HG02623 (cell line): Measurements from ENCODE around the gene BEND2.
"Not testable (repeated sequence)": the region's sequence is repeated elsewhere in the genome, so short reads cannot be mapped to it uniquely, and the experiment has no call there.

Experiments used
- ATAC-seq: cut with Tn5 transposase; IDR thresholded peaks from one replicate; pipeline ENCODE4 v1.9.1; 2021; ENCODE audit warnings: moderate library complexity; ENCODE audit not compliant: unreplicated experiment

Gene BEND2

DNA sequence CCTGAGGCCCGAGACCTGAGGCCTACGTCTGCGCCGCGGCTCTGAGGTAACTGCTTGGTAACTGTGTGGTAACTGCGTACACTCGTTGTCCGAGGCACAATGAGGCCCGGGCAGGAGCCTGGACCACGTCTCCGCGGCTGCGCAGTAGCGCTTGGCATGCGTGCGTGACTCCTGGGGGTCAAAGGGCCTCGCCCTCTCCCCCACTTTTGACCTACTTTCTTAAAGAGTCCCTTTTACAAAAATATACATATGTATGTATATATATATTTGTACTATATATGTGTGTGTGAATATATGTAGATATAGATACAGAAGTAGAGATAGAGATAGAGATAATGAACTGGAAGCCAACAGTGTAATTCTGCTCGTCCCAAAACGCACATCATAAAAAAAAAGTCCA lies at the start of gene BEND2:
BEND2 (minus strand) TSS at position 101 of the 400 bp plus-strand sequence. CDS start 136 bp downstream, outside the sequence.
- no peak for ATAC-seq

DNA sequence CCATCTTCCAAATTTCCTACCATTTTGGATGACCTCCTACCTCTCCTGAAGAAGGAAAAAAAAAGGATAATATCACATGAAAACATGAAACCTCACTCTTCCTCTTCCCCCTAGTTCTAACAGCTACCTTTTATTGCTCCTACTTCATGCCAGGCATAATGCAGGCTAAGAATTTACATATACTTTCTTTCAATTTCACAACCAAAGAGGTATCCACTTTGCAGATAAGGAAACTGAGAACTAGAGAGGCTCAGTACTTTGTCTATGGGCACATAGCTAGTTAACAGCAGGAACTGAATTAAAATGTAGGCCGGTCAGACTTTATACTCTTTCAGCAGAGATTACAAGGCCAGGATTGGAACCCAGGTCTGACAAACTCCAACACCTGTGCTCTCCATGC lies 34.4 kb upstream of the BEND2 start:
- ATAC-seq, result no peak

- ATAC-seq, result no peak
These were observed 32.1 kb upstream of the BEND2 start for GRCh38 chrX:18252644-18253359.

DNA sequence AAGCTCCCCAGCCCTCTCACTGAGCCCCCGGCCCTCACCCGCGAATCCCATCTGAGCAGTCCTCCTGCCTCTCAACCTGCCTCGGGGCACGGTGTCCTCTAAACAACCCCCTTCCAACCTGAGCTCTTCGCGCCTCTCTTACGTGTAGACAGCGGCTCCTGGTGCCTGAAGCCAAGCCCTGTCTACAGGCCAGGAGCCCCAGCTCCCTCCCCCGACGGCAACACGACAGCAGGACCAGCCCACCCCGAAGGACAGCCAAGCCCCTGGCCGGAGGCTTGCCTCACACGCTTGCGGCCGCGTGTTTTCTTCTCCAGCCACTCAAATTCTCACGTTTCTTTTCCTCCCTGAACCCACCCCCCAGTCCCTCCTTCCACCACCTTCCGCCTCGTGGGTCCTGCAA lies 9.0 kb upstream of the BEND2 start:
- ATAC-seq, result not testable (repeated sequence)

DNA sequence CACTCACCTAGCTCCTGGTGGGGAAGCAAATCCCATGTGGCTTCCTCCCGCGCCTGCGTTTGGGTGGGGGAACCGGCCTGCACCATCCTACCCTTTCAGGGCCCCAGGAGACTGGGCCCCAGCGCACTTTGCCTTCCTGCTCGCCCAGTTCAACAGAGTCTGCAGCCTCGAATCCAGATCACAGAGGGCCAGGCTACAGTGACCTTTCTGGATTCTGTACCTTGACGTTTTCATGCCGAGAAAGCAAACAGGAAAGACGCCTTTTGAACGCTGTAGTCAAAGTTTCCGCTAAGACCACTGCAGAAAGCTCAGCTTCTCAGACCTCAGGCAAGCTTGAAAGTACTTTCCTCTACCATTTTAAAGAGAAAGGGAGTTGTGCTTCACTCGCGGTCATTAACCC lies 7.4 kb upstream of the BEND2 start:
- ATAC-seq, result no peak

GRCh38 chrX:18227458-18227857 lies 6.8 kb upstream of the BEND2 start:
- no peak for ATAC-seq

DNA sequence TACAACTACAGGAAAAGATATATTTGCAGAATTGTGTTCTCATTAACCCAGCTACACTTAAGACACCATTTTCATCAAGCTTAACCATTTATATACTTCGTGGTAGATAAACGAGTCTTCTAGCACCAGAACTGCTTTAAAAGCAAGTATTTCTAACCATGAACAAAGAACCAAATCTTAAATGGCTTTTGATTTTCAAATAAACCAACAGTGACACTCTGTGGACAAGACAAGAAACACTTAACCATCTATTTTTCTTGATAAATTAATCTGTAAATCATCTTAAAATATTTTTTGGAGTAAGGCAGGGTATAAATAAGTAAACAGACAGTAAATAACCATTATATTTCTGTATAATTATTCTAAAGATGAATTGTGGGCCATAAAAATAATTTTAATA lies 10.2 kb downstream of the BEND2 start:
- no peak for ATAC-seq

GRCh38 chrX:18206657-18207056 lies 14.0 kb downstream of the BEND2 start:
- ATAC-seq, result no peak

DNA sequence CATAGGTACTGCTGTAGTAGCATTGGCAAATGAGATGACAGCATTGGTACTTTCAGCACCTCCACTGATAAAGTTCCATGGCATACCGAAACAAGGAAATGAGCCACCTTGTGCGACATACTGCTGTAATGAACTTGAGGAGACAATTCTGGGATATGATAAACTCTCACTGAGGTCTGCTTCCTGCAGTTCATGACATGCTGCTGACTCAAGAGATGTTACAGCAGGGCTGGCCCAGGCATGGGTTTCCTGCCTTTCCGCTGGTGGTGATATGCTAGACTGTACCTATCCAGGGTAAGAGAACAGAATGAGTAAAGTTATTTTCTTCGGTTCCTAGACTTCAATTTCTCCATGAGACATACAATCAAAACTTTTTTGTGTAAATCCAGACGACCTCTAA lies 17.1 kb downstream of the BEND2 start:
- ATAC-seq, result no peak

- no peak for ATAC-seq
These were observed 26.0 kb downstream of the BEND2 start for GRCh38 chrX:18194688-18195087.

- no peak for ATAC-seq
These were observed 41.2 kb downstream of the BEND2 start for GRCh38 chrX:18179446-18179845.

- no peak for ATAC-seq
These were observed 45.7 kb downstream of the BEND2 start for GRCh38 chrX:18174971-18175370.

DNA sequence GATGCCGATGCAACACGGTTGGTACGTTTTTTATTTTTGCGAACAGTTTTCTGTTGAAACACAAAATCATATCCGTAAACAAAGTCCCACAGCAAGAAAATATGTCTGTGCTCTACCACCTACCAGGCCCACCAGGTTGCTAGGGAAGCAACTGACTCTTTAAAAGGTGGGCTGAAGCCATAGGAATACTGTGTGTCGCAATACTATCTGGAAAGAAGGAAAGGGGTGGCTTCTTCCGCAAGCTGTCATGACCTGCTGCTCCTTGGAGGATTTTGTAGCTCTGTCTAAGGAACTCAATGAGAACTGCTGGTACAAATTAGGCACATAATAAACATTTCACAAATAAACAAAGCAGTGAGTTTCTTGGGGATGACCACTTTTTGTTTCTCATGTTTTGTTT lies 46.5 kb downstream of the BEND2 start:
- no peak for ATAC-seq

- no peak for ATAC-seq
These were observed 47.0 kb downstream of the BEND2 start for GRCh38 chrX:18173494-18174180.

GRCh38 chrX:18172970-18173369 lies 47.7 kb downstream of the BEND2 start:
- ATAC-seq, result no peak

- no peak for ATAC-seq
These were observed 49.8 kb downstream of the BEND2 start for GRCh38 chrX:18170910-18171309.

- ATAC-seq, result no peak
These were observed 54.6 kb downstream of the BEND2 start for GRCh38 chrX:18166068-18166467.

GRCh38 chrX:18160369-18160768 lies 60.3 kb downstream of the BEND2 start:
- no peak for ATAC-seq

DNA sequence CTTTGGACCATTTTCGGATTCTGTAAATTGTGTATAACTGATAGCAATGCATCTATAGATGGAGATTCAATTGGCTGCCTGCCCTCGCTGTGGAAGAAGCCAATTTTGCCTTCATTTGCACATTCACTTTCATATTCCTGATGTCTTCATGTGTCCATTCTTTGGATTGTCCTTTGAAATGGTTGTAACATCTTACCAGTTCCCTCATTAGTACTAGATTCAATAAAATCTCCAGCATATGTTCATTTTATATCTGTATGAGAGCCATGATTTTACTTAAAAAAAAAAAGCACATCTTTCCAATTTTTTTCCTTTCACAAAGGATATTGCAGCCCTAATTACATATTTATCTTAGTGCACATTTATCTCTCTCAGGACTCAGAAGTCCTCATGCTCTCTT lies 61.7 kb downstream of the BEND2 start:
- no peak for ATAC-seq

DNA sequence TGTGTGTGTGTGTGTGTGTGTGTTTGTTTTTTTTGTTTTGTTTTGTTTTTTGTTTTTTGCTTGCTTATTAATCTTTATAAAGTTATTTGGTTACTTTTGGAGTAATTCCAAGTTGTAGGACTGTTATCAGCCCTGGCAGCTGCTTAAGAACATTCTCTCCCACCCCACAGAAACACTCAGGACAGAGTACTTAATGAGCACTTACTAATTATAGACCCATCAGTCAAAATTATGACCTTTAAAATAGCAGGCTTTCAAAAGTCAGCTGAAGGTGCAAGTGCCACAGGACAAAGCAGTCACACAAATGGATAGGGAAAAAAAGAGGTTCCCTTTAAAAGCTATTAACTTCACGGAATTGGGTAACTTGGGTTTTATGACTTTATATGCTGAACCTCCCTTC lies 69.0 kb downstream of the BEND2 start:
- no peak for ATAC-seq

DNA sequence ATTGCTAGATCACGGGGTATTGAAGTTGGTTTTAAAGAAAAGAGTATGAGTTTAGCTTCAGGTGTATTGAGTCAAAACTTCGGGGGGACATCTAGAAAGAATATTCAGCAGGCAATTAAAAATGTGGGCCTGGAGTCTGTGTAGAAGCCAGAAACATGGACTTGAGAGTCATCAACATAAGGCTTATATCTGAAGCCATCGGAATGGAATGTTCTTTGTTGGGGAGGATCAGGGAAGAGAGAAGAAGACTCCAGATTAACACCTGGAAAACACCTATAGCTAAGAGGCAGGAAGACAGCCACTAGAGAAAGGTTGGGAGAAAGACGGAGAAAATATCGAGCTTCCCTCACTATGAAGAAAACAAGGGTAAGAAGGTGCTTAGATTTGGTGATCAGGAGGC lies 69.5 kb downstream of the BEND2 start:
- no peak for ATAC-seq

DNA sequence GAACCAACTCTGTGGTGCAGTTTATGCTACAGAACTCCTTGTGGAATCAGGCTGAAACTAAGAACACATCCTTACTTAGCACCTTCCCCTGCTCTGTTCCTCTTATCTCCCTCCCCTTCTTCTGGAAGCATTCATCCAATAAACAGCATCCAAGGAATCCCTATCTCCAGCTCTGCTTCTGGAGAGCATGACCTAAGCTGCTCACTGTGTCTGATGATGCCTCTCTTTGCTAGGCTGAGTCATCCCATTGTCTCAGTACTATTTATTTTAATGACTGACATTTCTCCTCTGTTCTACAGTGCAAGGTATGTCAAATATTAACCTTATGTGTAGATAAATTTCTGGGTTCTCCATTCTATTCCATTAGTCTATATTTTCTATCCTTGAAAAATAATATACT lies 71.2 kb downstream of the BEND2 start:
- no peak for ATAC-seq

- ATAC-seq, result no peak
These were observed 73.7 kb downstream of the BEND2 start for GRCh38 chrX:18146954-18147353.
